GM19023 (cell line): ENCODE results near the gene USP6NL.

Source experiments
- ATAC-seq: cut with Tn5 transposase; IDR thresholded peaks from one replicate; pipeline ENCODE4 v1.9.1; 2021; ENCODE audit warnings: mild to moderate bottlenecking, moderate library complexity; ENCODE audit not compliant: unreplicated experiment

Gene USP6NL

DNA sequence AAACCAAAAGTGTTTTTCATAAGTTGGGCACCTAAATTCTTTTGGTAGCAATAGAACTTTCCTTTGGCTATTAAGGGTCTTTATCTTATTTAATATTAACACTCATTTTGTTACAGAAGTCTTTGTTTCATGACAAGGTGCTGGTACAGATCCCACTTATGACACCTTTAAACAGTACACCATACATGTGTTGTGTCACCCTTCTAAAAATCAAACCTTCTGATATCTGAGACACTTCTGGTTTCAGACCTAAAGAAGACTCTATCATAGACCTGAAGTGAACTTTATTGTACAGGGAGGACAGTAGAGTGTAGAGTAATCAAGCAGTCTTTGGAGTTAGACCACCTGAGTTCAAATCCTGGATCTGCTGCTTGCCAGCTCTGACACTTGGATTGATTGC lies 5.8 kb upstream of the USP6NL start:
- no peak for ATAC-seq

DNA sequence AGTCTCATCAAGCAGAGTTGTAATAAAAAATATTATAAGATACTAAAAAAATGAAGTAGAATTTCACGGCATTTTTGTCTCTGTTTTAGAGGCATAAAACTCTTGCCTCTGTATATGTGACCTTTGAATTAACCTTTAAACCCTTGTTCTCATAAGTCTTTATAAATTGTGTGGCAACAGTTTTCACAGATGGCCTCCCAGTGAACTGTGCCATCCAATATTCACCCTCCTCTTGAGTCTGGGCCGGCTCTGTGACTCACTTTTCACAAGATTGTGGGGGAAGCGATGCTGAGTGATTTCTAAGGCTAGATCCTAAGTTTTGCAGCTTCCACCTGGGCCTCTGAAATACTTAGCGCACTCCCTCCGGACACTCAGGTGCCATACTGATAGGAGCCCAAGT lies 4.6 kb upstream of the USP6NL start:
- no peak for ATAC-seq

DNA sequence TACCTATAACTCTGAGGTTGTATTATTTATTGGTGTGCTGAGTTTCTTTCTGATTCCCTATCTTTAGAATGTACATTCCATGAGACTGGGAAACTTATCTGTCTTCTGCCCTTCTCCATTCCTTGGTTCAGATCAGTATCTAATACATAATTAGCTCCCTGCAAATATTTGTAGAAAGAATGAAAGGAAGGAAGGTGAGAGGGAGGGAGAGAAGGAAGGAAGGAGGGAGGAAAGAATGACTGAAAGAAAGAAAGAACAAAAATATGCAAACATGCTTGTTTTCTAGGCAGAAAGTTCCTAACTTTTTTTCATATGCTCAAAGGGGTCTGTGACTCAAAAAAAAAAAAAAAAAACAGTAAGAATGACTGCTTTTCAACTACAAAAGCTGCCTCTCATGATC lies 3.9 kb upstream of the USP6NL start:
- ATAC-seq = no peak

DNA sequence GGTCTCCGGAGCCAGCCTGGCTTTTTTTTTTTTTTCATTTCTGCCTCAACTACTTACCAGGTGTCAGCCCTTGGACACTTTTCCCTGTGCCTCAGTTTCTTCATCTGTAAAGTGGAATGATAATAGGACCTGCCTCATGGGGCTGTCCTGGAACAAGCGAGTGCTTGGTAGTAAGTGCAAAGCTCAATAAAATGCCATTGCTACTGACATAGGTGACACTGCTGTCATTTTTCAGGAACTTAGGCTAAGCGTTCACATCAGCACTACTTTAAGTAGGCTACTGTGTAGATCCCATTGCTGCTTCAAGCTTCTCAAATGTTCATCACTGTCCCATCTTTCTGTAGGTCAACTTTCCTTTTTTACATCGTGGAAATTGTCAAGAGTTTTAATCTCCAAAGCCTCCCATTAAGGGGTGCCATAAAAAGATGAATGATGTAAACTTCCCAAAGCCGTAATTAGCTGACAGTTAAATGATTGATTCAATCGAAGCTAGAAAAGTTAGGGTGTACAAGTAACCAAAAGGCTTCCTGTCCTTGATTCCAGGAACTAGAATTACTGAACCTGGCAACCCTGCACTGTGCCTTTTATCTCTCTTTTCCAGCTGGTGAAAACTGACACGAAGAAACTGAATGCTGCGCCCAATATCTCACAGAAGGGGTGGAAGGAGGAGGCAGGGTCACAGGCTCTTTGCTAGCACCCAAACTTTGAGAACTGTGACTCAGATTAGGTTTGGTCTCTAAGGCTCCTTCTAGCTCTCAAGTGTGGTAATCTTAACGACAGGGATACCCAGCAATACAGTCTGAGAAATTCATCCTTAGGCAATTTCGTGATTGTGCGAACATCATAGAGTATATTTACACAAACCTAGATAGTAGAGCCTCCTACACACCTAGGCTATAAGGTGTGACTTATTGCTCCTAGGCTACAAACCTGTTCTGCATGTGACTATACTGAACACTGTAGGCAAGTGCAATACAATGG lies 861 bp upstream of the USP6NL start:
- no peak for ATAC-seq

DNA sequence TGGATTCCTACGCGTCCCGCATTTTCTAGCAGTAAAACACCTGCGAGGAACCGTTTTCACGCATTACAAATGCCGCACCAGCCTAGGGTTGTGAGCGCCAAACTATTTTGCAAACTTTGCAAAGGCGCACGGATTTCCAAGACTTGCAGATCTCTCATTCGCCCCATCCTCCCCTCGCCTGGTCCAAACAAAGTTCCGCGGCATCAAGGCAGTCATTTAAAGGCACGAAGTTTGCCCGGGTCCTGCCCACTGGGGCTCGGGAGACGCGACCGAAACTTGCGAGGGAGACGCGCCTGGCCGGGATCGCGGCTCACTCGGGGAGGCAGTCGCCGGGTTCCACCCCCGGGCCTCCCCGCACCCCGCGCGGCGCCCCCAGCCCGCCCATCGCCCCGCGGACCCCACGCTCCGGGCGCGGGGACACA lies 613 bp downstream of the USP6NL start:
- peak; percentile 19 for ATAC-seq

DNA sequence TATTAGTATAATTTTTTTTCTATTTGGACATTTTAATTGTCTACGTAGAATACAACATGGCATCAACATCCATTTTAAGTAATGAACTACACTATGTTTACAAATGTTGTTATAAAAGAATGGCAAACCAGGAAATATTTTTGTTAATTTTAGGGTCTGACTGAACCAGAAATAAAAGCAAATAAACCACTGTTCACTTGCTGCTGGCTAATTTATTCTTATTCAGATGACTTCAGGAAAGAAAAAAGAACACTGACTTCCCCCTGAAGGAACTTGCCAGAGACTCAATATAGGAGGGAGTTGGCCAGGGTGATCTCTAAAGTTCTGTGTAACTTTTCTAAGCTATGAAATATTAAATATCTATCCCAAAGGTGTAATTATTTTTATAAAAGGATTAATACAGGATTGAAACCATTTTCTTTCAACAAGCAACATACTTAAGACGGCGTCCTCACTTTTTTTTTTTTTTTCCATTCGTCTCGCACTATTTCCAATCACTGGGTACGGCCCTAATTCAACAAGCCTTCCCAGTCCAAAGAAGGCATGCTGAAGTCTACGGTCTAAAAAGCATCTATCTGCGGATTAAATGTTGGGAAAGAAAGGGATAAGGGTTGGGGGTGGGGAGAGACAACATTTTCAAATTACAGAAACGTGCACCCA lies 1.2 kb downstream of the USP6NL start:
- no peak for ATAC-seq

DNA sequence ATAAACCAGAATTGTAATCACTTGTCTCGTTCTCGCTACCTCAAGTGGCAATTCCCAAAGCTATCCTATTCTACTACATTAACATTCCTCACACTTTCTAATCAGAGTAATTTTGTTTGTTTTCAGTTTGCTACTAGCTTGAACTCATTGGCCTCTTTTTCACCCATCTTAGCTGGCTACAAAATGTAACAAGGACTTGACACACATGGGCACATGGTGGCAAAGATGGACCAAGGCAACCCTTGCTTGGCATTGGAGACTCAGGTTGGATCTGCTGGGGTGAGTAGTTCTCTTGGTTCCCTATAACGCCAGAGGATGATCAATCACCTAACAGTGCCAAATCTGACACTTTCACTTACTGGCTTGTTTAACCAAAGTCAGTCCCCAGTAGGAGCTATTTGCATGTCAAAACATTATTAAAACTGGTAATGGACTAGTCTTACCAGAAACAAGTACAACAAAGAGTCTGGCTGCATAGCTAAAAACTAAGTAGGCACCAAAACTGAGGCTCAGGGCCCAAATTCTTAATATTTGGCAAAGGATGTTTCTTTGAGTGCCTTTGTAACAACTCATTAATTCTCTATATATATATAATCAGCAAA lies 1.9 kb downstream of the USP6NL start:
- no peak for ATAC-seq

DNA sequence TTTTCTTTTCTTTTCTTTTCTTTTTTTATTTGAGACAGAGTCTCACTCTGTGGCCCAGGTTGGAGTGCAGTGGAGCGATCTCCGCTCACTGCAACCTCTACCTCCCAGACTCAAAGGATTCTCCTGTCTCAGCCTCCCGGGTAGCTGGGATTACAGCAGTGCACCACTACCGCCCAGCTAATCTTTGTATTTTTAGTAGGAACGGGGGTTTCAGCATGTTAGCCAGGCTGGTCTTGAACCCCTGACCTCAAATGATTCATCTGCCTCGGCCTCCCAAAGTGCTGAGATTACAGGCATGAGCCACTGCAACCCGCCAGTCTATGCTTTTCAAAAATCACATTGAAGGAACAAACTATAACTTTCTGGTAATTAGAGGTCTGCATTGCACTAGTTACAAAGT lies 2.4 kb downstream of the USP6NL start:
- no peak for ATAC-seq

DNA sequence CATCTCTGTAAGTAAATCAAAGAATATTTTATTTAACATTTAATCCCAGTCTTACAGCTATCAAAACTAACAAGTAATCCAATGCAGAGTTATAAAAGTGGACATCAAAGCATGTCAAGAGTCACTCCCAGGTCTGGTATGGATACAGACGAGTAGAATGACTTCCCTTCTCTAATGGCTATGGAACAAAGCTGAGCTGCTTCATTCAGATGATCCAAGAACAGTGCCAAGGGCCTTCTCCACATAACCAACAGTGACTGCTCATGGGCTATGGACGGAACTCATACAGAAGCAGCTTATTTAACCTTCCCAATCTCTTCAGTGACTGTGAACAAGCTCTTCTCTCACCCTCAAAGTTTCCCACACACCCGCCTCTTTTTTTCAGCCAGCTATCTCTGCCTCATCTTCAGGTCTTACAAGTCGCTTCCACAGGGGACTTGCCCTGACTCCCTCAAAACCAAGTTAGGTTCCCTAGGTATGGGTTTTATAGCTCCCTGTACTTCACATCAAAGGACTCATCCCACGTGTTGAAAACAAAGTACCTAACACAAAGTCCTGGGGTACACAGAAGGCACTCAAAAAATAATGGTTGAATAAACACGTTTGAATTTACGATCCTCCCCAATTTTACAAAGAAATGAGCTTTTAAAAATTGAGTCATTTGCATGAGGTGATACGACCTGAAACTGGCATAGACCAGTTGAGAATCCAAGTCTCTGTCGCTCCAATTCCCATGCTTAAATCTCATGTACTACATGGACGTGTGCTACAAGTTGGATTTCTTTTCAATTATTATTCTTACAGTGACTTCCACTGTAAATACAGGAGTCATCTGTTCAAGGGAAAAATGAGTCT lies 3.1 kb downstream of the USP6NL start:
- ATAC-seq = no peak

DNA sequence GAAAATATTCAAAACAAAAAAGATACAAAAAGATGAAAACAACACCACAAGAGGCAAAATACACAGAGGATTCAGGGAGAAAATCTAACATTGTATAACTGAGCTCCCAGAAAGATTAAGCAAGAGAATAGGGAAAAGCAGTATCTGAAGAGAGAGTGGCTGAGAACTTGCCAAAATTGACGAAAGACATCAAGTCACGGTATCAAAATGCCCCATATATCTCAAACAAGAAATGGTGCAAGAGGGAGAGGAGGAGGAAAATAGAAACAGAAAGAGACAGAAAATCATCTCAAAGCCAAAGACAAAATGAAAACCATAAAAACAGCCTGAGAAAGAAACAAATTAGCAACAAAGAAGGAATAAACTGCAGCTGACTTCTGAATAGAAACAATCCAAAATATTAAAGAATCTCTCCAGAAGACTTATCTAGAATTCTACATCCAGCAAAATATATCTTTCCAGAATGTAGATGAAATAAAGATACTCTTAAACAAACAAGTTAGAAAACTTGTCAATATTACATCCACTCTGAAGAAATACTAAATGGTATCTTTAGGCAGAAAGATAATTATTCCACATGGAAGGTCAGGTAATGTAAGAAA lies 5.5 kb downstream of the USP6NL start:
- ATAC-seq = no peak

DNA sequence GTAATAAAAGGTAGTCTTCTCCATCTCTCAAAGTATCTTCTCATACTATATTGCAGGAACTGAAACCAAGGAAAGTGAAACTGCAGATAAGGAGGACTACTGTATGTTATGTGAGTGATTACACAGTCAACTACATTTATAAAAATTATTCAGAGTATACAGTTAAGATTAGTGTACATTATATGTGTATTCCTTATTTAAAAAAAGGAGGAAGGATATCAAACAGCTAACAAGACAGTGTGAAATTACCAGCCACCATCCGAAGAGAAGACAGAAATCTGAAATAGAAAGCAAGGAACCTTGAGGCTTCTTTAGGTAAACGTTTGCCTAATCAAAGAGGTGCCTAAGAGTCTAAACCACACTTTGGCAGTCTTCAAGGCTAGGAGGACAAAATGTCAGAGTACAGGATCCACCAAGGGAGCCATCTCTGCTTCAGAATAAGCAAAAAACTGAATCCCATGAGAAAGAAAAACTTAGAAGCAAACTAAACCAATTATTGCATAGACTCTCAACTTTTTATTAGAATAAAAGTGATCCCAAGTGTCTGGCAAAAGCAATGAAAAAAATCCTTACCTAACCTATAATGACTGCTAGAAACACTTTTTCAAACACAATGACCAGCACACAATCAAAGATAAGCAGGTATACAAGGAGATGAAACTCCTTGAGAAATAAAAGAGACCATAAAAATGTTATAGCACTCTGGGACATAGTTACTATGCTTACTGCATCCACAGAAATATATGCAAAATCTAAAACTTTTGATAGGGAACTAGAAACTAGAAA lies 6.4 kb downstream of the USP6NL start:
- no peak for ATAC-seq

DNA sequence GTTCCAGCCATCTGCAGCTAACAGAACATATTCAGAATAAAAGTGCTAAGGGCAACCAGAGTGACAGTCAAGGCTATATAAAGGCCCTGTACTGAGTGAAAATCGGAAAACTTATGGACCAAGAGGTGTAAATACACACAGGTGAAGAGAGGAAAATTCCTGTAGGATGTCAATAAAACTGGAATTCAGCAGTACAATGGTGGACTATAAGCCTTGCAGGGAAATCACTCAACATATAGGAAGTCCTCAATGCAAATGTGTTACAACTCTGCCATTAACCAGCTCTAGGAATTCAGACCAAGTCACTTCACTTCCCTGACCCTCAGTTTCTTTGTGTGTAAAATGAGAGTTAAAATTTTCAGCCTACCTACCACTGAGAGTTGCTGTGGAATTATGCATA lies 7.7 kb downstream of the USP6NL start:
- ATAC-seq = no peak

DNA sequence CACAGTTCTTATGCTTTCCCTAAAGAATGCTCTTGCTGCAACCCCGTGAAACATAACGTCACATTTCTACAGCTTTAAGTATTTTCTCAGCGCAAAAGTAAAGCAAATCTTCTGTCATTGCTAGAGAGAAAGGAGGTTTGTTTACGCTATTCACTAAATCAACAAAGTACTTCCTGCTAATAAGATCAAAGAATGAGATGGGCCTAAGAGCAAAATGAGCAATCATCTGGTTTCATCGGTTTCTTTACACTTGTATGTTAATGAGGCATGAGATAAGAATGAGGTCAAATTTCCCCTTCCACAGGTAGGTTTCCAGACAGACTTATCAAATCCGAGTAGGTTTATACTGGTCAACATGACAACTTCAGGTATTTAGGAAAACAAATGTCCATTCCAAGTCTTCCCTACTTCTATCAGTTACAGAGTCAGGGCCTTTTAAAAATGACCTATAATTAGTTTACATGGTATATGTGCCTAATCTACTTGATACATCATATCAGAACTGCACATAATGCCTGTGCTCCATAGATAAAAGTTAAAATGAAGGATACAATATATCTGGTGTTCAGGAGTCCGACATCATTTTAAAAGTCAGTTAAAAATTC lies 8.4 kb downstream of the USP6NL start:
- ATAC-seq = peak; percentile 47

DNA sequence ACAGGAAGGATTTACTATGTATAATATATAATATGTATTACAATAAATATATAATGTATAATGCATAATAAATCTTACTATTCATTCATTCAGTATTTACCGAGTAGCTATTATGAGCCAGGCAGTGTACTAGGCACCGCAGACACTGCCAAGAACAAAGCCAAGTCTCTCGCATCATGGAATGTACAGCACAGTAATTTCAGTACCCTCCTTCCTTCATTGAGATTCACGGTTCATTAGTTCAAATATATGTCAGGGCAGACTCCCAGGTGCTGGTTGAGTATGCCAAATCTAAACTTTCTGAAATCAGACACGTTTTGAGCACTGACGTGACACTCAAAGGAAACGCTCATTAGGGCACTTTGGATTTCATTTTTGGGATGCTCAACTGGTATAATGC lies 9.1 kb downstream of the USP6NL start:
- no peak for ATAC-seq

DNA sequence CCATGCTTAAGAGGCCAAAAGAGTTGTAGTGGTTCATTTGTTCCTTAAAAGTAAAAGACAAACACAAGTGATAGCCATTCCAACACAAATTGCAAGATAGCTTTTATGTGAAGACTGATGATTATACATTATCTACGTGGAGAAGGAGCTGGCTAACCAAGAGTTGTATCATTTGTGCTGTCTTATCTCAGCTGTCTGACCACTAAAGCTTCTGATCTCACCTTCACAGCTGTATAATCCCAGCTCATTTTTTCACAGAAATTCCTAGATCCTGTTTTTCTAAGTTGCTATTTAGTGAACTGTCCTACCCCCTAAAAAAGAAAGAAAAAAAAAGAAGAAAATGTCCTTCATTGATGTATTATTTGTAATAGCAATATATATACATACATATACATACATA lies 9.8 kb downstream of the USP6NL start:
- ATAC-seq = no peak

DNA sequence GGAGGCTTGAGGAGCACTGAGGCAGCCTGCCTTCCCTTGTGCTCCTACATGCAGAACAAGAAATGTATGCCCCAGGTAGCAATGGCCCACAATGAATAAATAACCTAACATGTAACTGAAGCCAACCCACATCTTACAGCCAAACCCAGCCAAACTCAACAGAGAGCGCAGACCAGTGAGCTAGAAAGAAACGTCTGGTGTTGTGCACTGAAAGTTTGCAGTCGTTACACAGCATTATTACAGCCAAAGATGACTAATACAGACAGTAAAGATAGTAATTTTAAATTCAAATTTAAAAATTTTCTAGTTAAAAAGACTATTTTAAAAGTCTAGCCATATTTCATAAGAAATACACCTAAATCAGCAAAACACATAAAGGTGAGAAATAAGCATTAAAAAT lies 11.2 kb downstream of the USP6NL start:
- no peak for ATAC-seq

DNA sequence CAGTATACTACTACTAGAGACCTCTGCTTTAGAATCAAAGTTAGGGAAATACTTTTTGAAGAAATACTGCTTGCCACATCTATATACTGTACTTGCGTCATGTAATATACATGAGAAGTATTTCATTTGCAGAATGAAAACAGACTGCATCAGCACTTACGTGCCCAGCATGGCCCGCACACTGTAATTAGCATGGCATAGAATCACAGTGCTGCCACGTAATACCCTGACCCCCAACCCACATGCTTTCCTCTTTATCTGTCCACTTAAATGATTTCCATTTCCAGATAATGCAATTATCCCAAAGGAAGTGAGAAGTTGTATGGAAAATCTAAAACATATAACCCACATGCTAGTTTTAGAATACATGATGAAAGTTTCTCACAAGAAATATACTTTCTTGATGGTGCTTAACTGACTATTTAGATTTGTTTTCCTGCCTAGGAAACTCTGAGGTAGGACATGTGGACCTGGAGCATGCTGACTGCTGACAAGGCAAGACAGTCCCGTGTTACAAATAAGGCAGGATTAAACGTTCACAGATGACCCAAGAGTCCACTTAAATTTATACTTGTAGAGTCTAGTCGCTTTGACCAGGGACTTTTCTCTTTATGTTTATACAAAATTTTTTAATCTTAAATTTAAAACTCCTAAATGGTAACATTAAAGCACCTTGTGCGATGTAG lies 12.6 kb downstream of the USP6NL start:
- no peak for ATAC-seq

DNA sequence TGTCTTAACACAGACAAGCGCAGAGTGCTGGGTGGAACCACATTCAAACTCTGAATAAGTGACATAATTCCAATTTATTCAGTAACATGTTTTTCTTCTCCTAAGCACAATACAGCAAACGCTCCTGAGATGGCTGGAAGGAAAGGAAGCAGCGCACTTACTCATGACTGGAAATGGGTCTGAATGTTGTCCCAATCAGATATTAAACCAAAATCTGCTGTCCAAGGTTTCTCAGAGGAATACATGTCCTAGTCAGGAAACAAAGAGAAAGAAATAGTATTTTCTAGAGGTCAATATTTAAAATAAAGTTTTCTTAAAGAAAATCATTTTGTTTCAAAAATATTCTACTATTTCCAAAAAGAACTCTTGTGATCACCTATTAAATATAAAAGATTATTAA lies 14.0 kb downstream of the USP6NL start:
- no peak for ATAC-seq

DNA sequence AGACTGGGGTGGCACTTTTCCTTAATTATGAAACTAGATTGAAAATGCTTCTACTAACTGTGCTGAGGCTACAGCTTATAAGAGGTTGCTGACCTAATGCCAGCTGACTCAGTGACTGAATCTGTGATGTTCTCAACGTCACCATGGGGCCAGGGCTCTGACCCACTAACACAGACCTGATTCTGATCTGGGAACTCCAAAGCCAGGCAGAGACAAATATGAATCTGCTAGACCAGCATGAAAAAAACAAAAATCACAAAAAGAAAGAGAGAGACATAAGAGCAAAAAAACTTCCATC lies 16.1 kb downstream of the USP6NL start:
- ATAC-seq = no peak
